ENCODE results near the gene FAM222A.

Gene FAM222A

DNA sequence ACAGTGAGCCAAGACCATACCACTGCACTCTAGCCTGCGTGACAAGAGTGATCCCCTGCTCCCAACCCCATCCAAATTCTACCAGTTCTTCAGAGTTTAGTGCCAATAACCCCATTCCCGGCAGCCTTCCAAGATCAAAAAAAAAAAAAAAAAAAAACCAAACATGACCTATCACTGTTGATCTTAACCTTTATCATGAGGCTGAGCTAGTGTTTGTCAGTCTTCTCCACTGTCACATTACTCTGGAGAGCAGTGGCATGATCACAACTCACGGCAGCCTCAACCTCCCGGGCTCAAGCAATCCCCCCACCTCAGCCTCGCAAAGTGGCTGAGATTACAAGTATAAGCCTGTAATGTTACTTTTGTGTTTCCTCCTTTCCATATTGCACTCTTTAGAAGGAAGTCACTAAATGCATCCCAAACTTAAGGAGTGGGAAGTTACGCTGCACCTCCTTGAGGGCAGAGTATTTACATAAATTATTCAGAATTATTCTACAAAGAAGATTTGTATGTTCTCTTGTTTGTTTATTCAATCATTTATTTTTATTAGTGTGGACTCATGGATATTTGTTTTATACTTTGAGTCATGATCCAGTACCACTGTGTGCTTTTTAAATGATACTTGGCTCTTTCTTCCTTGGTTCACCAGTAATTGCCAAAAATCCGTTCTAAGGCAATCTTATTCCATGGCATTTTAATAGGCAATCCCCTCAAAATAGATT is 31.5 kb upstream of the FAM222A start:
- in situ Hi-C loops (cut with MboI; ENCODE audit: low pct_unique_long_range_greater_than_20kb, low sequenced_read_pairs, unreplicated experiment): no loop called here
- no peak for DNase-seq (ENCODE audit: low spot score)

DNA sequence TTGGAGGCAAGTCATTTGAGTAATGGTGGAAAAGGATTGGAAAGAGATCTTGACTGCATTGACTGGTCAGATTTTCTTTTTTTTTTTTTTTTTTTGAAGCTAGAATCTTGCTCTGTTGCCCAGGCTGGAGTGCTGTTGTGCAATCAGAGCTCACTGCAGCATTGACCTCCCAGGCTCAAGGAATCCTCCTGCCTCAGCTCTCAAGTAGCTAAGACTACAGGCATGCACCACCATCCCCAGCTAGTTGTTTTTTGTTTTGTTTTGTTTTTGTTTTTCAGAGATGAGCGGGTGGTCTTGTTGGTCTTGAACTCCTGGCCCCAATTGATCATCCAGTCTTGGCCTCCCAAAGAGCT is 30.9 kb upstream of the FAM222A start:
- in situ Hi-C loops (cut with MboI; ENCODE audit: low pct_unique_long_range_greater_than_20kb, low sequenced_read_pairs, unreplicated experiment): no loop called here
- DNase-seq (ENCODE audit: low spot score): no peak
- TF ChIP-seq, protein P1, sequence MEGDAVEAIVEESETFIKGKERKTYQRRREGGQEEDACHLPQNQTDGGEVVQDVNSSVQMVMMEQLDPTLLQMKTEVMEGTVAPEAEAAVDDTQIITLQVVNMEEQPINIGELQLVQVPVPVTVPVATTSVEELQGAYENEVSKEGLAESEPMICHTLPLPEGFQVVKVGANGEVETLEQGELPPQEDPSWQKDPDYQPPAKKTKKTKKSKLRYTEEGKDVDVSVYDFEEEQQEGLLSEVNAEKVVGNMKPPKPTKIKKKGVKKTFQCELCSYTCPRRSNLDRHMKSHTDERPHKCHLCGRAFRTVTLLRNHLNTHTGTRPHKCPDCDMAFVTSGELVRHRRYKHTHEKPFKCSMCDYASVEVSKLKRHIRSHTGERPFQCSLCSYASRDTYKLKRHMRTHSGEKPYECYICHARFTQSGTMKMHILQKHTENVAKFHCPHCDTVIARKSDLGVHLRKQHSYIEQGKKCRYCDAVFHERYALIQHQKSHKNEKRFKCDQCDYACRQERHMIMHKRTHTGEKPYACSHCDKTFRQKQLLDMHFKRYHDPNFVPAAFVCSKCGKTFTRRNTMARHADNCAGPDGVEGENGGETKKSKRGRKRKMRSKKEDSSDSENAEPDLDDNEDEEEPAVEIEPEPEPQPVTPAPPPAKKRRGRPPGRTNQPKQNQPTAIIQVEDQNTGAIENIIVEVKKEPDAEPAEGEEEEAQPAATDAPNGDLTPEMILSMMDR (IDR thresholded peaks at IDR 0.05; ENCODE audit: extremely low read depth, insufficient read depth, missing control alignments): no peak

More for the DNA sequence above, 31.5 kb upstream of the FAM222A start:
- TF ChIP-seq, protein P1 (IDR thresholded peaks at IDR 0.05; ENCODE audit: extremely low read depth, insufficient read depth, missing control alignments): no peak

DNA sequence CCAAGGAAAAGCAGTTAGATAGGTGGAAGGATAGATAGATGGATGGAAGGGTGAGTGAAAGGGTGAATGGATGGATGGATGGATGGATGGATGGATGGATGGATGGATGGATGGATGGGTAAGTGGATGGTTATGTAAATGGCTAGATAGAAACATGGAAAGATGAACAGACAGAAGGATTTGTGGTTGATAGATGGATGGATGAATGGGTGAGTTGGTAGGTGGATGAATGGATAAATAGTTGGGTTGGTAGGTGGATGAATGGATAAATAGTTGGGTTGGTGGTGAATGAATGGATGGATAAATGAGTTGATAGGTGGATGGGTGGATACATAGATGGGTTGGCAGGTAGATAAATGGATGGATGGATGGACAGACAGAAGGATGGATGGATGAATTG is 30.3 kb upstream of the FAM222A start:
- TF ChIP-seq, protein P1 (IDR thresholded peaks at IDR 0.05; ENCODE audit: extremely low read depth, insufficient read depth, missing control alignments): no peak
- DNase-seq (ENCODE audit: low spot score): no peak
- in situ Hi-C loops (cut with MboI; ENCODE audit: low pct_unique_long_range_greater_than_20kb, low sequenced_read_pairs, unreplicated experiment): no loop called here

DNA sequence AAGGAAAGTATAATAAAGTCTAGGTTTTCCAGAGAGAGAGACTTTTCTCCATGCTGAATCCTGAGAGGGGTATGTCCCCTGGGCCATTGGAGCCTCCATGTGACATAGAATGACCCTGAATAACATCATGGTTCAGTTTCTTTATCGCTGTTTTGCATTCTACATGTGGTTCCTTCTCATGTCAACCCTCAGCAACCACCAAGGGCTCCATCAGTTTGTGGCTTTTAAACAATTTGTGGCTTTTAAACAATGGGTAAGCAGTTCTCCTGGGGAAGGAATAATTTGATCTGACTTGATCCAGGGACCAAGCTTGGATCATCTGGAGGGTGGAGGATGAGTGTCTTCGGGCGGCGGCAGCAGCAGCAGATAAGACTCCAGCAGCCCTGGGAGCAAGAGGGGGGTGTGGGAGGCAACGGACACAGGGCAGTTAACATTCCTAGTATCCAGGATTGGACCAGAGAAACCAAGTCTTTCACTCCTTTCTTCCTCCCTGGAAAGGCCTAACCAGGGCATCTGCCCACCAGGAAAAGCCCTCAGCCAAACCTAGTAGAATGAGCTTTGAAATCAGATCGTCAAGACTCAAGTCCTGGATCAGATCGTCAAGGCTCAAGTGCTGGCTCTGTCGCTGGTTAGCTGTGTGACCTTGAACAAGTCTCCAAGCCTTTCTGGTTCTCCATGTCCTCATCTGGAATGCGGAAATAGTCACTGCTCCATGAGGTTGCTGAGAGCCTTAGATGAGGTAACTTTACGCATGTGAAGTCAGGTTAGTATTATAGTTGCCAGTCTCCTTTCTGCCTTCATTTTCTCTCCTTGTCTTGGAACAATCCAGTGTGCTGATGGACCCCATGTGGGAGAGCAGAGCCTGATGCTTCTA is 27.8 kb upstream of the FAM222A start:
- TF ChIP-seq, protein P1 (IDR thresholded peaks at IDR 0.05; ENCODE audit: extremely low read depth, insufficient read depth, missing control alignments): no peak
- in situ Hi-C loops (cut with MboI; ENCODE audit: low pct_unique_long_range_greater_than_20kb, low sequenced_read_pairs, unreplicated experiment): no loop called here
- DNase-seq (ENCODE audit: low spot score): no peak

DNA sequence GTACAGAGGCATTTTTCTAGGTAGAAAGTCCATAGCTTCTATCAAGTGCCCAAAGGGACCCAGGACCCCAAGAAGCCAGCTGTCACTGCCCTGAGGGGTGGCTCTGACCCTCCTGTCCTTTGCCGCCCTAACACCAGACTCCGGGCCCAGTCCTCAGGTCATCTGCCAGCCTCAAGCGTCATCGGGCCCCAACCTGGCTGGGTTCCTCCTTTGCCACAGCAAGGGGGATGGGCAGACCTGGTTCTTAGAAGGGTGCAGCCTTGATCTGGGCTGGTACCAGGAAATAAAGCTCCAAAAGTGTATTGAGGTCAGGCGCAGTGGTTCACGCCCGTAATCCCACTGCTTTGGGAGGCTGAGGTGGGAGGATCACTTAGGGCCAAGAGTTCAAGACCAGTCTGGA is 27.1 kb upstream of the FAM222A start:
- TF ChIP-seq, protein P1 (IDR thresholded peaks at IDR 0.05; ENCODE audit: extremely low read depth, insufficient read depth, missing control alignments): no peak

DNA sequence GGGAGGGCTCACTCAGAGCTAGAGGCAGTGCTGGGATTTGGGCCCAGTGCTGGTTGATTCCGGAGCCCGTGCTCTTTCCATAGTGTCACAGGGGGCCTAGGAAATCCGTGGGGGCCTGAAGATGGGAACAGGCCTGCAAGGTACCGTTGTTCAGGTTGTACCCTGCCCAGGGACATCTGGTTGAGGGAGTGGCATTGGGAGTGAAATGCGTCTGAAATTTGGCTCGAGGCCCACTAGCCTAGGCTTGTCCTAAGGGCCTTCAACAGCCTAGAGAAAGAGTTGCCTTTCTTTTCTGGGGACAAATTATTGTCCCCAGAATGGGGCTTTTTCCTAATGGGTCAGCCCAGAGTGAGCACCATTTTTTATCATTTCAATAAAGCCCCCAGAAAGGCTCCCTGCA is 26.4 kb upstream of the FAM222A start:
- TF ChIP-seq, protein P1 (IDR thresholded peaks at IDR 0.05; ENCODE audit: extremely low read depth, insufficient read depth, missing control alignments): no peak
- no peak for DNase-seq (ENCODE audit: low spot score)
- in situ Hi-C loops (cut with MboI; ENCODE audit: low pct_unique_long_range_greater_than_20kb, low sequenced_read_pairs, unreplicated experiment): no loop called here

More for the DNA sequence above, 27.1 kb upstream of the FAM222A start:
- in situ Hi-C loops (cut with MboI; ENCODE audit: low pct_unique_long_range_greater_than_20kb, low sequenced_read_pairs, unreplicated experiment): no loop called here
- DNase-seq (ENCODE audit: low spot score): no peak

Data from GM13977 (cell line).